Gastrocnemius medialis (tissue), 4 donors: ENCODE data around the gene ANKRD36B.
"Not testable (repeated sequence)": the region's sequence is repeated elsewhere in the genome, so short reads cannot be mapped to it uniquely, and the experiment has no call there.

Experiments used
- CTCF ChIP-seq, 5 experiments: fragments of 450-650 bp in 3 of 5; fragments of 200-600 bp in 2 of 5; sonication (generic) in 2 of 5; IDR thresholded peaks in 4 of 5; conservative IDR thresholded peaks in 1 of 5; 1 replicate in 4 of 5; 2 replicates in 1 of 5; pipeline ENCODE4 v1.5.1; 2016 to 2019; ENCODE audit warnings: antibody characterized with exemption in 5 of 5, mild to moderate bottlenecking in 3 of 5, moderate library complexity in 3 of 5
- POLR2A ChIP-seq, 2 donors: fragments of 450-650 bp; IDR thresholded peaks; one replicate each; pipeline ENCODE4 v1.6.1; 2017; ENCODE audit warnings: antibody characterized with exemption in 2 of 2, mild to moderate bottlenecking in 2 of 2, moderate library complexity in 2 of 2

- TF ChIP-seq CTCF (IDR thresholded peaks at IDR 0.05 in 4 of 5, conservative IDR thresholded peaks at IDR 0.05 in 1 of 5) = not testable (repeated sequence)
- TF ChIP-seq POLR2A (IDR thresholded peaks at IDR 0.05) = peak in 1 of 2 donors; percentile 22
These were observed at the start of gene ANKRD36B for GRCh38 chr2:97589598-97590510.
